ENCODE data around the gene SLC39A9.

- TF ChIP-seq CTCF (IDR thresholded peaks at IDR 0.05) (no peak), POLR2A (IDR thresholded peaks at IDR 0.05) (no peak), POLR2AphosphoS5 (IDR thresholded peaks at IDR 0.05) (no peak), EP300 (IDR thresholded peaks at IDR 0.05) (no peak)
Observed at GRCh38 chr14:69408331-69408960, 10.0 kb downstream of the SLC39A9 start.

Measured in stomach (tissue), 4 donors.